Osteoblast (primary cell): ENCODE data around the gene HINFP. TPM values are rescaled to one million over a fixed set of nuclear protein-coding genes. Genes with fewer than 3 reads are reported as not detected.
"Not testable (repeated sequence)": the region's sequence is repeated elsewhere in the genome, so short reads cannot be mapped to it uniquely, and the experiment has no call there.

ENCODE experiments used
- DNase-seq: peaks from one replicate; pipeline ENCODE4 v3.0.0; 2011; ENCODE audit warnings: low spot score, mixed read lengths; ENCODE audit not compliant: insufficient read length; ENCODE audit errors: missing footprints
- H2AFZ ChIP-seq: 2 replicates; pipeline ENCODE4 v1.6.0; 2011; ENCODE audit warnings: mild to moderate bottlenecking, low read length
- H3K27ac ChIP-seq: 2 replicates; pipeline ENCODE4 v1.5.1; 2011; ENCODE audit warnings: mild to moderate bottlenecking, low read depth, low read length, moderate library complexity
- H3K27me3 ChIP-seq: 2 replicates; pipeline ENCODE4 v1.6.0; 2012; ENCODE audit warnings: mild to moderate bottlenecking, control low read depth, inconsistent platforms, low read length, moderate library complexity; ENCODE audit not compliant: insufficient read depth
- H3K36me3 ChIP-seq: 2 replicates; pipeline ENCODE4 v1.5.1; 2011; ENCODE audit warnings: mild to moderate bottlenecking, low read length, control low read depth, moderate library complexity; ENCODE audit not compliant: insufficient read depth
- H3K4me1 ChIP-seq: 2 replicates; pipeline ENCODE4 v1.5.1; 2011; ENCODE audit warnings: mild to moderate bottlenecking, low read length, control low read depth, moderate library complexity; ENCODE audit not compliant: insufficient read depth
- H3K4me2 ChIP-seq: 2 replicates; pipeline ENCODE4 v1.6.0; 2011; ENCODE audit warnings: mild to moderate bottlenecking, low read length; ENCODE audit not compliant: insufficient read depth
- H3K4me3 ChIP-seq: fragments of 200-600 bp; sonication (generic); 3 replicates; pipeline ENCODE4 v1.5.1; 2012; ENCODE audit warnings: mild to moderate bottlenecking, low read length, inconsistent platforms; ENCODE audit not compliant: insufficient read depth
- H3K79me2 ChIP-seq: 2 replicates; pipeline ENCODE4 v1.6.0; 2012; ENCODE audit warnings: mild to moderate bottlenecking, low read length, control low read depth, inconsistent platforms; ENCODE audit not compliant: insufficient read depth
- H3K9me3 ChIP-seq: 2 replicates; pipeline ENCODE4 v1.5.1; 2011; ENCODE audit warnings: low read depth, low read length, control low read depth
- H4K20me1 ChIP-seq: 2 replicates; pipeline ENCODE4 v1.6.0; 2012; ENCODE audit warnings: mild to moderate bottlenecking, low read length, control low read depth; ENCODE audit not compliant: insufficient read depth
- CTCF ChIP-seq: IDR thresholded peaks from 2 replicates; pipeline ENCODE4 v1.5.1; 2011; ENCODE audit warnings: mild to moderate bottlenecking, low read depth, low read length, moderate library complexity; ENCODE audit errors: extremely low read depth
- total RNA-seq: library from RNA; depleted of rRNA; stranded (reverse); fragments of >200 nt; gene quantifications from 2 replicates; pipeline ENCODE4 v1.2.3, GENCODE V29; 2012

The HINFP gene
- total RNA-seq, 1 donor, result 22.8 TPM

GRCh38 chr11:119125821-119126220 is 4.4 kb downstream of the HINFP start:
- Histone ChIP-seq H4K20me1 (peaks cover 11% of the 10 kb centered on the region), H2AFZ (no peak overlapping the region), H3K4me3 (no peak overlapping the region), H3K4me2 (no peak overlapping the region), H3K9me3 (no peaks in the 10 kb centered on the region), H3K27me3 (no peaks in the 10 kb centered on the region), H3K36me3 (peaks cover 15% of the 10 kb centered on the region), H3K27ac (no peak overlapping the region), H3K79me2 (peaks cover 35% of the 10 kb centered on the region), H3K4me1 (peaks cover 10% of the 10 kb centered on the region)
- no peak for TF ChIP-seq CTCF
- peak; percentile 13 for DNase-seq

- no peak overlapping the region for H3K27ac ChIP-seq
- no peak for TF ChIP-seq CTCF
- H2AFZ ChIP-seq, result no peak overlapping the region
- H3K4me1 ChIP-seq, result peaks cover 8% of the 10 kb centered on the region
- peaks cover 31% of the 10 kb centered on the region for H3K79me2 ChIP-seq
- DNase-seq, result peak; percentile 14
- no peaks in the 10 kb centered on the region for H3K27me3 ChIP-seq
- peaks cover 11% of the 10 kb centered on the region for H4K20me1 ChIP-seq
- peaks cover 24% of the 10 kb centered on the region for H3K36me3 ChIP-seq
- H3K4me3 ChIP-seq, result no peak overlapping the region
- H3K4me2 ChIP-seq, result no peak overlapping the region
- no peaks in the 10 kb centered on the region for H3K9me3 ChIP-seq
Measured at GRCh38 chr11:119126675-119127268, 5.4 kb downstream of the HINFP start.

GRCh38 chr11:119130662-119131061 is 9.3 kb downstream of the HINFP start:
- H3K36me3 ChIP-seq, result peaks cover 43% of the 10 kb centered on the region
- H3K4me3 ChIP-seq, result no peak overlapping the region
- no peaks in the 10 kb centered on the region for H3K4me1 ChIP-seq
- H3K79me2 ChIP-seq, result peaks cover 6% of the 10 kb centered on the region
- no peak for TF ChIP-seq CTCF
- no peak overlapping the region for H2AFZ ChIP-seq
- no peaks in the 10 kb centered on the region for H3K27me3 ChIP-seq
- H3K4me2 ChIP-seq, result no peak overlapping the region
- H4K20me1 ChIP-seq, result peaks cover 3% of the 10 kb centered on the region
- DNase-seq, result no peak
- H3K9me3 ChIP-seq, result no peaks in the 10 kb centered on the region
- H3K27ac ChIP-seq, result no peak overlapping the region

- Histone ChIP-seq H3K79me2 (no peaks in the 10 kb centered on the region), H3K4me2 (no peak overlapping the region), H3K9me3 (no peaks in the 10 kb centered on the region), H3K4me1 (no peaks in the 10 kb centered on the region), H3K27ac (no peak overlapping the region), H4K20me1 (peaks cover 3% of the 10 kb centered on the region), H3K4me3 (no peak overlapping the region), H3K27me3 (peaks cover 5% of the 10 kb centered on the region), H2AFZ (no peak overlapping the region), H3K36me3 (peaks cover 43% of the 10 kb centered on the region)
- DNase-seq, result peak; percentile 69
- TF ChIP-seq CTCF, result peak; percentile 70
Measured at GRCh38 chr11:119134389-119134978, 13.1 kb downstream of the HINFP start.

- not testable (repeated sequence) for H4K20me1 ChIP-seq, H3K9me3 ChIP-seq, H3K36me3 ChIP-seq, H3K4me3 ChIP-seq, H2AFZ ChIP-seq, H3K4me2 ChIP-seq, H3K27ac ChIP-seq, H3K27me3 ChIP-seq, DNase-seq, H3K79me2 ChIP-seq, H3K4me1 ChIP-seq
Measured at GRCh38 chr11:119139276-119139675, 17.9 kb downstream of the HINFP start.
